ENCODE results near the gene EFTUD2.

DNA sequence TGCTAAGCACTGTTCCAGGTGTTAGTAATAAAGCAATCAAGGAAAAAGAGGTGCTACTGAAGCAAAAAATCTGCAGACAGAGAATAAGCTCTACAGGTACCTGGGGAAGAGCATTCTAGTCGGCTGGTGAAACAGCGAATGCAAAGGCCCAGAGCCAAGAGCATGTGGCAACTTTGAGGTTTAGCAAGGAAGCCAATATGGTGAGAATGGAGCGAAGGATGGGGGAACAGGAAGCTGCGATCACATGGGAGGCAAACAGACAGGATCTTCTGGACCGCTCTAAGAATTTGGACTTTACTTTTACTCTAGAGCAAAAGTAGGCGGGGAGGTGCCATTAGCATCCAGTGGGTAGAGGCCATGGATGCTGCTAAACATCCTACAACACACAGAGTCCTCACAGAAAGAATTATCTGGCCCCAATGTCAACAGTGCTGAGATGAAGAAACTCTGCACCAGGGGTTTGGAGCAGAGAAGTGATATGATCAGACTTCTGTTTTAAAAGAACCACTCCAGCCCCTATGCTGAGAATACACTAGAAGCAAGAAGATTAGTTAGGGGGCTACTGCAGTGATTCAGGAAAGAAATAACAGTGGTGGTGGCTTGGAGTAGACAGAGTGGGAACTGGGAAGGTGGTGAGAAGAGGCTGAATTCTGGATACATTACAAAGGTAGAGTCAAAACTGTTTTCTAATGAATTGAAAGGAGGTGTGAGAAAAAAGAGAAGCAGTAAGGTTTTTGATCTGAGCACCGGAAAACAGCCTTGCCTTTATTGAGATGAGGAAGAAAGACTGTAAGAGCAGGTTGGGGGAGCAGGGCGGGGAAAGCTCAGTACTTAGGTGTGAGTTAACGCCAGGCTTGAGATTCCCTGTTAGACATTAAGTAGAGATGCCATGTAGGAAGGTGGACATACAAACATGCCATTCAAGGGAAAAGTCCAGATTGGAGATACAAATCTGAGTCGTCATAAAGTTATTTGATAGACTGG is 11.0 kb downstream of the EFTUD2 start:
- TF ChIP-seq POLR2AphosphoS5 (IDR thresholded peaks at IDR 0.05) (peak in 1 of 3 donors; percentile 29), POLR2A (IDR thresholded peaks at IDR 0.05) (no peak)
- TF ChIP-seq, protein P1, sequence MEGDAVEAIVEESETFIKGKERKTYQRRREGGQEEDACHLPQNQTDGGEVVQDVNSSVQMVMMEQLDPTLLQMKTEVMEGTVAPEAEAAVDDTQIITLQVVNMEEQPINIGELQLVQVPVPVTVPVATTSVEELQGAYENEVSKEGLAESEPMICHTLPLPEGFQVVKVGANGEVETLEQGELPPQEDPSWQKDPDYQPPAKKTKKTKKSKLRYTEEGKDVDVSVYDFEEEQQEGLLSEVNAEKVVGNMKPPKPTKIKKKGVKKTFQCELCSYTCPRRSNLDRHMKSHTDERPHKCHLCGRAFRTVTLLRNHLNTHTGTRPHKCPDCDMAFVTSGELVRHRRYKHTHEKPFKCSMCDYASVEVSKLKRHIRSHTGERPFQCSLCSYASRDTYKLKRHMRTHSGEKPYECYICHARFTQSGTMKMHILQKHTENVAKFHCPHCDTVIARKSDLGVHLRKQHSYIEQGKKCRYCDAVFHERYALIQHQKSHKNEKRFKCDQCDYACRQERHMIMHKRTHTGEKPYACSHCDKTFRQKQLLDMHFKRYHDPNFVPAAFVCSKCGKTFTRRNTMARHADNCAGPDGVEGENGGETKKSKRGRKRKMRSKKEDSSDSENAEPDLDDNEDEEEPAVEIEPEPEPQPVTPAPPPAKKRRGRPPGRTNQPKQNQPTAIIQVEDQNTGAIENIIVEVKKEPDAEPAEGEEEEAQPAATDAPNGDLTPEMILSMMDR (IDR thresholded peaks at IDR 0.05 in 8 of 11, conservative IDR thresholded peaks at IDR 0.05 in 3 of 11): no peak
